ENCODE results near the gene NEIL1.

NEIL1 gene

DNA sequence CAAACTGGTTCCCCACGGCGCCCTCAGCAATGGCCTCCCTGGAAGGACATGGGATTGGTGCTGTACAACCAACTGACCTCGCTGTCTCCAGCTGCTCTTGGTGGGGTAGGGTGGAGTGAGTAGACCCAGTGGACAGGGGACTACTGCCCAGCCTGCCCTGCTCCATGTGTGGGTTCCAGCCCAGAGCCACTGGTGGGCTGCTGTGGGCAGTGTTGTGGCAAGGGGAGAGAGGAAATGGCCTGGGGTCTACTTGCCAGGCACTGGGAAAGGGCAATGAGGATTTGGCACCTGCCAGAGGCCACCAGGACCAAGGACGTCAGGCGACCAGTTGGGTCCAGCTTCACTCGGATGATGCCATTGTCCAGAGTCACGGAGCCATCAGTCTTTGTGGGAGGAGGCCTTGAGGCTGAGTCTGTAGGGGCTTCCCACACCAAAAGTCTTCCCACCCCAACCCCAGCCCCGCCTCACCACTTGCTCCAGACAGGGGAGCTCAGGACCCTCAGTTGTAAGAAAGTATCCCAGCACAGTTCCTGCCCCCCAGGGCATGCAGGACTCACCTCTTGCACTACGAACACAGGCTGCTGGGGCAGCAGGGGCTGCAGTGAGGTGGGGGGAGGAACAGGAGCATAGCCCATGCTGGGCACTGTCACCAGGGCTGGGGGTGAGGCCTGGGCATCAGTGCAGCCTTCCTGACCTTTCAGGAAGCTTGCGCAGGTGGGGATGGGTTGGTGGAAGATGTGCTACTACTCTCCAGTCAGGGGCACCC lies 12.1 kb downstream of the NEIL1 start:
- DNase-seq (ENCODE audit: low read depth): no peak
- TF ChIP-seq, protein P1, sequence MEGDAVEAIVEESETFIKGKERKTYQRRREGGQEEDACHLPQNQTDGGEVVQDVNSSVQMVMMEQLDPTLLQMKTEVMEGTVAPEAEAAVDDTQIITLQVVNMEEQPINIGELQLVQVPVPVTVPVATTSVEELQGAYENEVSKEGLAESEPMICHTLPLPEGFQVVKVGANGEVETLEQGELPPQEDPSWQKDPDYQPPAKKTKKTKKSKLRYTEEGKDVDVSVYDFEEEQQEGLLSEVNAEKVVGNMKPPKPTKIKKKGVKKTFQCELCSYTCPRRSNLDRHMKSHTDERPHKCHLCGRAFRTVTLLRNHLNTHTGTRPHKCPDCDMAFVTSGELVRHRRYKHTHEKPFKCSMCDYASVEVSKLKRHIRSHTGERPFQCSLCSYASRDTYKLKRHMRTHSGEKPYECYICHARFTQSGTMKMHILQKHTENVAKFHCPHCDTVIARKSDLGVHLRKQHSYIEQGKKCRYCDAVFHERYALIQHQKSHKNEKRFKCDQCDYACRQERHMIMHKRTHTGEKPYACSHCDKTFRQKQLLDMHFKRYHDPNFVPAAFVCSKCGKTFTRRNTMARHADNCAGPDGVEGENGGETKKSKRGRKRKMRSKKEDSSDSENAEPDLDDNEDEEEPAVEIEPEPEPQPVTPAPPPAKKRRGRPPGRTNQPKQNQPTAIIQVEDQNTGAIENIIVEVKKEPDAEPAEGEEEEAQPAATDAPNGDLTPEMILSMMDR (IDR thresholded peaks at IDR 0.05; ENCODE audit: low read length, missing control alignments): no peak
- no peak overlapping the region for H3K4me3 ChIP-seq (replicated peaks; ENCODE audit: low read depth, low read length)

DNA sequence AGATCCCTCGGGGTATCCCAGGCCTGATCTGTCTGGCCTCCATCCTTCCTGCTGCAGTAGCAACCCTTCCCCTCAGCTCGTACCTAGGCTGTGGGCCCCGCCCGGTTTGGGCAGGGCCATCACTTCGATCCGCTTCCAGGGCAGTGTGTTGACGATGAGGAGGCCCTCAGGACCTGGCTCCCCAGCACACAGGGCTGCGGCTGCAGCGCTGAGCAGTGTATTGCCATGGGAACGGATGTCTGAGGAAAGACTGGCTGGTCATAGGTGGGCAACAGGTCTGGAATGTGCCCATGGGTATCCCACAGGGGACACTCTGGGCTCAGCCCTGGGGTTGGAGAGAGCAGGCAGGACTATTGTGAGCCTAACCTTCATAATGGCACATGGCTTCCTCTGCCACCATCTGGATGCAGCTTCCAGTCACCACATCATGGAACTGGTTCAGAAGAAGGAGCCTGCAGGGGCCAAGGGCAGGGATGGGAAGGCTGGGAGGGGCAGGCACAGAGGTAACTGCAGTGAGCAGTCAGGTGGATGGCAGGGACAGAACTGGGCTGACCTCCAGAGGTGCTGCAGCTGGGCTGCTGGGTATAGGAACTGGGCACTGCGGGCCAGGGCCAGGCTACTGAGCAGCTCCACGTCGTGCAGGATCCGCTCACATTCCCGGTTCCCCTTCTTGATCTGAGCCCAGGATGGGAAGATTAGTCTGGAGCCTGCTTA lies 12.9 kb downstream of the NEIL1 start:
- no peak overlapping the region for H3K4me3 ChIP-seq (replicated peaks; ENCODE audit: low read depth, low read length)
- TF ChIP-seq, protein P1 (IDR thresholded peaks at IDR 0.05; ENCODE audit: low read length, missing control alignments): no peak
- DNase-seq (ENCODE audit: low read depth): no peak

DNA sequence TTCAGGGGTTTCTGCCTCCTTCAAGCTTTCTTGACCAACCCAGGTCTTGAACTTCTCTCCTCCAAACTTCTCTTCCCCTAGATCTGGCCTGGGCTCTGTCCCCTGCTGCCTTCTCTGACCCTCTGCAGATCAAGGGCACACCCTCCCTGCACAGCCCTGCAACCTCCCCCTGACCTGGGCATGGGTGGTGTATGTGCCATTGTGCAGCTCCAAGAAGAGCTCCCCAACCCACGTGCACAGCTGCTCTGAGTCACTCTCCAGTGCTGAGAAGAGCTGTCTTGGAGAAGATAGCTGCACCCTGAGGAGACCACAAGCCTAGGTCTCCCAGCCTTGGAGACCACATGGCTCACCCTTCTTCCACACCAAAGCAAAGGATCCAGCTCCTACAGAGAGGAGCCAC lies 13.6 kb downstream of the NEIL1 start:
- no peak for DNase-seq (ENCODE audit: low read depth)
- TF ChIP-seq, protein P1 (IDR thresholded peaks at IDR 0.05; ENCODE audit: low read length, missing control alignments): no peak
- H3K4me3 ChIP-seq (replicated peaks; ENCODE audit: low read depth, low read length): no peak overlapping the region

DNA sequence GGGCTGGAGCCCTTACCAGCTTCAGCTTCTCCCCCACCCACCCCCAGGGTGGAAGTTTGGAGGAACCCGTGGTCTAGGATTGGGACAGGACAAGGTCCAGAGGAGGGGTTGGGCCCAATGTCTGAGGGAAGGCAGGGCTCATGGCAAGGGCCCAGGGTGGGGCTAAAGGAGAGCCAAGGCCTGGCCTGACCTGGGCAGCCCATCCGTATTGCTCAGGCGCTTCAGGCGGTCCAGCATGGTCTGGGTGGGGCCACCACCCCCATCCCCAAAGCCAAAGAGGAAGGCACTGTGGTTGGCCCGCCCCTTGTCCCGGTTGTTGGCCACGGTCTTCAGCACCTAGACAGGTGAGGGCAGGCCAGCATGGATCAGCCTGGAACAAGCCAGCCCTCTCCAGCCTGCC lies 14.0 kb downstream of the NEIL1 start:
- TF ChIP-seq, protein P1 (IDR thresholded peaks at IDR 0.05; ENCODE audit: low read length, missing control alignments): no peak
- DNase-seq (ENCODE audit: low read depth): no peak

DNA sequence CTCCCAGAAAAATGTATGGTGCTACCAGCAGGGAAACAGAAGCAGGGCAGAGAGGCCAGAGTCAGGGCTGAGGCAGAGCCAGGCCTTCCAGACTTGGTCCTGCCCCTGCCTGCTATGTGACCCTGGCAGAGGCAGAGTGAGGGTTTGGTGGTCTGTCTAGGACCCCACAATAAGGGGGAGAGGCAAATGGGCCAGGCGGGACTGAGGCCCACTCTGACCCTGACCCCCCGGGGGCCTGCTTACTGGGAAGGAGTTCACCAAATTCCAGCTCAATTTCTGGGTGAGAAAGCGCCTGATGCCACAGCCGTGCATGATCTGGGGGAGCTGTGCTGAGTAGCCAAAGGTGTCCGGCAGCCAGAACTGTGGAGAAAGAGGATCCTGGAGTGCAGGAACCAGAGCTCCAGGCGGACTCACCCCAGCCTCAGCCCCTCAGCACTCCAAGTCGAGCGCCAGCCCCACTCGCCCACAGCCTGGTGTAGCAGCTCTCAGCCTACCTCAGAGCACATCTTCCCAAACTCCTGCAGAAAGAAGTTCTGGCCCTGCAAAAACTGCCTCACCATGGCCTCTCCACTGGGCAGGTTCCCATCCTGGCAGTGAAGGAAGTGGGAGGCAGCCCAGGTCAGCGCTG lies 14.6 kb downstream of the NEIL1 start:
- no peak for DNase-seq (ENCODE audit: low read depth)
- no peak overlapping the region for H3K4me3 ChIP-seq (replicated peaks; ENCODE audit: low read depth, low read length)
- TF ChIP-seq, protein P1 (IDR thresholded peaks at IDR 0.05; ENCODE audit: low read length, missing control alignments): no peak

More for the DNA sequence above, 14.0 kb downstream of the NEIL1 start:
- H3K4me3 ChIP-seq (replicated peaks; ENCODE audit: low read depth, low read length): no peak overlapping the region

DNA sequence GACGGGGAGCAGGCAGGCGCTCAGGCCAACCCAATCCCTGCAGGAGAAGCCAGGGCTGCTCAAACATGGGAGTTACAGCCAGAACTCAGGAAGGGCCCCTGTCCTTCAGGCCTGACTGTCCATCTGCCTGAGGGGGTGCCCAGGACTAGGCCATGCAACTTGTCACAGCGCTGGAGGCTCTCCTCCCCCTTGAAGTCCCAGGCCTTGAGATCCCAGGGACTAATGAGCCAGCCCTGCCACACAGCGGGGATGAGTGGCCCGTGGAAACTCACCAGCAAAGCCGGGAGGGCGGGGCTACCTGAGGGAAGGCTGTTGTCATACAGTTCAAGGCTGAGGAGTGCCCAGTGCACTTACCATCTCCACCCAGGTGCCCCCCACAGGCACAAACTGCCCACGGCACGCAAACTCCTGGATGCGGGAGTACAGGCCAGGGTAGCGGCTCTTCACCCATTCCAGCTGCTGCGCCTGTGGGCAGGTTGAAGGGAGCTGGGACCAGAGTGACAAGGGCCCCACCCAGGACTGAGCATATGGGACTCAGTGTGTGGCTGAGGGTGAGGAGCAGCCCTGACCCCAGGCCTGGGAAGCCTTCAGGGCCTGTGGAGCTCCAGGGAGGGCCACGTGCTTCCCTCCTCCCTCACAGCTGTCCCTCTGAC lies 15.3 kb downstream of the NEIL1 start:
- no peak for DNase-seq (ENCODE audit: low read depth)
- H3K4me3 ChIP-seq (replicated peaks; ENCODE audit: low read depth, low read length): no peak overlapping the region
- TF ChIP-seq, protein P1 (IDR thresholded peaks at IDR 0.05; ENCODE audit: low read length, missing control alignments): no peak

Data from fibroblast of pulmonary artery (primary cell).